GM12801 (cell line): ENCODE measurements around the gene AURKAIP1.

ENCODE experiments used
- CTCF ChIP-seq: IDR thresholded peaks from one replicate; pipeline ENCODE4 v1.5.1; 2011; ENCODE audit warnings: control low read depth; ENCODE audit not compliant: insufficient read length; ENCODE audit errors: extremely low read depth

AURKAIP1 gene

GRCh38 chr1:1332031-1332755 lies 42.8 kb downstream of the AURKAIP1 start:
- no peak for TF ChIP-seq CTCF

- TF ChIP-seq CTCF: no peak
Observed at GRCh38 chr1:1331068-1331965, 43.7 kb downstream of the AURKAIP1 start, which contains the start of gene TAS1R3. Gene TAS1R3, plus strand, starts transcription at chr1:1331280. Its CDS starts 66 bp downstream, at chr1:1331346.

GRCh38 chr1:1330366-1331067 lies 44.5 kb downstream of the AURKAIP1 start:
- TF ChIP-seq CTCF: no peak

GRCh38 chr1:1329304-1330210 lies 45.5 kb downstream of the AURKAIP1 start:
- no peak for TF ChIP-seq CTCF

- TF ChIP-seq CTCF: no peak
Observed at GRCh38 chr1:1328254-1328653, 46.8 kb downstream of the AURKAIP1 start.

- TF ChIP-seq CTCF: no peak
Observed at GRCh38 chr1:1327291-1327690, 47.7 kb downstream of the AURKAIP1 start.
